ENCODE measurements around the gene FLYWCH1. TPM values are rescaled to one million over a fixed set of nuclear protein-coding genes. Genes with fewer than 3 reads are reported as not detected.

FLYWCH1 gene
- total RNA-seq, 1 experiment from 2014 or later, result 23.3 TPM

DNA sequence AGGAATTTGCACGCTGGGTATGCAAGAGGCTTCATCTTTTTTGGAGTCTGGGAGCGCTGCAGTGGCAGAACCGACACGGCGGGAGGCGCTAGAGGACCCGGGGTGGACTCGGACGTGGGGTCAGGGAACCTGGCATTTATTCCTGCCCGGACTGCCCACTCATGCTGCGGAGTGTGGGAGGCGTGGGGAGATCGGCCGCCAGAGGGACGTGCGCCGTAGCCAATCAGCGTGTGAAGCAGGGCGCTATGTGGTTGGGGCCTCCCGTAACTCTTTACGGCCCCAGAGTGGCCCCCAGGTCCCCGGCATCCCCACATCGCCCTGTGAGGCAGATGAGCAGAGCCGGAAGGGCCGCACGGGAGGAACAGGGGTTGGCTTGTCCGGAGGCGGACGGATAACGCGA lies 17.5 kb upstream of the FLYWCH1 start:
- POLR2A ChIA-PET, result no interaction called here
- intact Hi-C loops (cut with micrococcal nuclease; ENCODE audit: unreplicated experiment), result no loop called here

GRCh38 chr16:2895813-2896212 lies 15.9 kb upstream of the FLYWCH1 start:
- no peaks in the 10 kb centered on the region for H3K27me3 ChIP-seq (replicated peaks; ENCODE audit: control insufficient read depth, insufficient read depth, low read length)
- DNase-seq, result peak in 1 of 2 experiments; percentile 28
- no peak overlapping the region for H3K27ac Mint-ChIP-seq (ENCODE audit: unreplicated experiment)
- no peaks in the 10 kb centered on the region for H3K4me1 Mint-ChIP-seq (ENCODE audit: low read depth, unreplicated experiment)
- no peak overlapping the region for H3K4me3 Mint-ChIP-seq (ENCODE audit: unreplicated experiment)
- BruUV-seq (replicated peaks), result no TSS peak
- no peaks in the 10 kb centered on the region for H3K9me3 Mint-ChIP-seq (ENCODE audit: unreplicated experiment)
- intact Hi-C loops (cut with micrococcal nuclease; ENCODE audit: unreplicated experiment), result no loop called here
- H3K4me1 ChIP-seq, result peaks cover 25% of the 10 kb centered on the region
- ChIA-PET POLR2A (no interaction called here), CTCF (no interaction called here)
- H3K4me3 ChIP-seq (ENCODE audit: low read depth, low read length), result no peak overlapping the region
- no peaks in the 10 kb centered on the region; the same call in 1 of the 2 replicates for H3K36me3 ChIP-seq (ENCODE audit: control insufficient read depth, insufficient read depth, low read length)
- no peaks in the 10 kb centered on the region for H3K36me3 Mint-ChIP-seq (ENCODE audit: insufficient read depth, unreplicated experiment)
- H3K9me3 ChIP-seq, result no peaks in the 10 kb centered on the region
- TF ChIP-seq CTCF (IDR thresholded peaks at IDR 0.05; ENCODE audit: insufficient read depth in 1 of 2, low read depth in 1 of 2, low read length in 1 of 2, severe bottlenecking in 1 of 2, unreplicated experiment in 1 of 2), result no peak
- H3K27me3 Mint-ChIP-seq (ENCODE audit: insufficient read depth, unreplicated experiment), result no peaks in the 10 kb centered on the region

More for the DNA sequence above, 17.5 kb upstream of the FLYWCH1 start:
- Mint-ChIP-seq H3K9me3 (ENCODE audit: unreplicated experiment) (no peaks in the 10 kb centered on the region), H3K27me3 (ENCODE audit: insufficient read depth, unreplicated experiment) (no peaks in the 10 kb centered on the region), H3K27ac (ENCODE audit: unreplicated experiment) (no peak overlapping the region), H3K36me3 (ENCODE audit: insufficient read depth, unreplicated experiment) (no peaks in the 10 kb centered on the region), H3K4me3 (ENCODE audit: unreplicated experiment) (no peak overlapping the region), H3K4me1 (ENCODE audit: low read depth, unreplicated experiment) (no peaks in the 10 kb centered on the region)
- no peaks in the 10 kb centered on the region; the same call in 1 of the 2 replicates for H3K36me3 ChIP-seq (ENCODE audit: control insufficient read depth, insufficient read depth, low read length)
- no peak for TF ChIP-seq CTCF (IDR thresholded peaks at IDR 0.05; ENCODE audit: insufficient read depth in 1 of 2, low read depth in 1 of 2, low read length in 1 of 2, severe bottlenecking in 1 of 2, unreplicated experiment in 1 of 2)
- no peaks in the 10 kb centered on the region for H3K9me3 ChIP-seq
- CTCF ChIA-PET, result no interaction called here
- no peaks in the 10 kb centered on the region for H3K27me3 ChIP-seq (replicated peaks; ENCODE audit: control insufficient read depth, insufficient read depth, low read length)
- no peak for DNase-seq
- H3K4me1 ChIP-seq, result peaks cover 19% of the 10 kb centered on the region
- H3K4me3 ChIP-seq (ENCODE audit: low read depth, low read length), result no peak overlapping the region
- BruUV-seq (replicated peaks), result no TSS peak

DNA sequence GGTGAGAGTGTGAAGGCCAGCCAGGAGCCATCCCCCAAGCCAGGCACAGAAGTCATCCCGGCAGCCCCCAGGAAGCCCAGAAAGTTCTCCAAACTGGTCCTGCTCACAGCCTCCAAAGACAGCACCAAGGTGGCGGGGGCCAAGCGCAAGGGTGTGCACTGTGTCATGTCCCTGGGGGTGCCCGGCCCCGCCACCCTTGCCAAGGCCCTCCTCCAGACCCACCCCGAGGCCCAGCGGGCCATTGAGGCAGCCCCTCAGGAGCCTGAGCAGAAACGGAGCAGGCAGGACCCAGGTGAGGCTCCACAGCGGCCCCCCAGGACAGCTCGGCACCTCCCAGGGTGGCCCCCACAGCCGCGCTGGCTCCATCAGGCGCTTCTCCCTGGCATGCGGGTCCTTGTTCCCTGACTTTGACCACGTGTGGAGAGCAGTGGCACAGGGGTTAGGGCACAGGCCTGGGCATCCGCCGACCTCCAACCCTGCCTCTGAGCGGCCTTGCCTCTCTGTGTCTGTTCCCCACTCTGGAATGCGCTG lies 15.2 kb upstream of the FLYWCH1 start:
- Mint-ChIP-seq H3K4me3 (ENCODE audit: unreplicated experiment) (no peak overlapping the region), H3K27ac (ENCODE audit: unreplicated experiment) (no peak overlapping the region), H3K4me1 (ENCODE audit: low read depth, unreplicated experiment) (no peaks in the 10 kb centered on the region), H3K27me3 (ENCODE audit: insufficient read depth, unreplicated experiment) (no peaks in the 10 kb centered on the region), H3K9me3 (ENCODE audit: unreplicated experiment) (no peaks in the 10 kb centered on the region), H3K36me3 (ENCODE audit: insufficient read depth, unreplicated experiment) (no peaks in the 10 kb centered on the region)
- Histone ChIP-seq H3K4me3 (ENCODE audit: low read depth, low read length) (no peak overlapping the region), H3K27me3 (replicated peaks; ENCODE audit: control insufficient read depth, insufficient read depth, low read length) (no peaks in the 10 kb centered on the region), H3K36me3 (ENCODE audit: control insufficient read depth, insufficient read depth, low read length) (no peaks in the 10 kb centered on the region; the same call in 1 of the 2 replicates), H3K4me1 (peaks cover 25% of the 10 kb centered on the region), H3K9me3 (no peaks in the 10 kb centered on the region)
- no peak for DNase-seq
- BruUV-seq (replicated peaks), result no TSS peak
- no peak for TF ChIP-seq CTCF (IDR thresholded peaks at IDR 0.05; ENCODE audit: insufficient read depth in 1 of 2, low read depth in 1 of 2, low read length in 1 of 2, severe bottlenecking in 1 of 2, unreplicated experiment in 1 of 2)
- ChIA-PET CTCF (interaction anchor here (1.2 kb wide), 1 partner anchor 14 kb away, joined by 4 read pairs; the partner anchor contains the start of gene FLYWCH2), POLR2A (no interaction called here)
- intact Hi-C loops (cut with micrococcal nuclease; ENCODE audit: unreplicated experiment), result no loop called here

Measured in Caco-2 (cell line).